ENCODE measurements around the gene MYL4.
"Not testable (repeated sequence)": the region's sequence is repeated elsewhere in the genome, so short reads cannot be mapped to it uniquely, and the experiment has no call there.

MYL4 gene

GRCh38 chr17:47192554-47192953, 16.6 kb upstream of the MYL4 start:
- no peak for DNase-seq (ENCODE audit: low read depth in 2 of 2, low spot score in 1 of 2)

GRCh38 chr17:47193931-47194511, 15.1 kb upstream of the MYL4 start:
- DNase-seq (ENCODE audit: low read depth in 2 of 2, low spot score in 1 of 2), result no peak

- DNase-seq (ENCODE audit: low read depth in 2 of 2, low spot score in 1 of 2), result no peak
These were observed 11.3 kb upstream of the MYL4 start for GRCh38 chr17:47197821-47198220.

- no peak for DNase-seq (ENCODE audit: low read depth in 2 of 2, low spot score in 1 of 2)
These were observed 9.4 kb upstream of the MYL4 start for GRCh38 chr17:47199627-47200324.

- no peak for DNase-seq (ENCODE audit: low read depth in 2 of 2, low spot score in 1 of 2)
These were observed 8.9 kb upstream of the MYL4 start for GRCh38 chr17:47200325-47200664.

- DNase-seq (ENCODE audit: low read depth in 2 of 2, low spot score in 1 of 2), result no peak
These were observed 8.0 kb upstream of the MYL4 start for GRCh38 chr17:47201166-47201565.

GRCh38 chr17:47203984-47204721, 5.0 kb upstream of the MYL4 start:
- DNase-seq (ENCODE audit: low read depth in 2 of 2, low spot score in 1 of 2), result peak in 1 of 2 donors; percentile 31

GRCh38 chr17:47204722-47205418, 4.3 kb upstream of the MYL4 start:
- no peak for DNase-seq (ENCODE audit: low read depth in 2 of 2, low spot score in 1 of 2)

- peak in 1 of 2 donors; percentile 29 for DNase-seq (ENCODE audit: low read depth in 2 of 2, low spot score in 1 of 2)
These were observed 3.7 kb upstream of the MYL4 start for GRCh38 chr17:47205419-47205963.

GRCh38 chr17:47207143-47208067, 1.7 kb upstream of the MYL4 start:
- no peak for DNase-seq (ENCODE audit: low read depth in 2 of 2, low spot score in 1 of 2)

- DNase-seq (ENCODE audit: low read depth in 2 of 2, low spot score in 1 of 2), result no peak
These were observed 351 bp downstream of the MYL4 start for GRCh38 chr17:47209499-47209898.

GRCh38 chr17:47210105-47210504, 957 bp downstream of the MYL4 start:
- no peak for DNase-seq (ENCODE audit: low read depth in 2 of 2, low spot score in 1 of 2)

- DNase-seq (ENCODE audit: low read depth in 2 of 2, low spot score in 1 of 2), result no peak
These were observed 1.6 kb downstream of the MYL4 start for GRCh38 chr17:47210779-47211178.

GRCh38 chr17:47212458-47212857, 3.3 kb downstream of the MYL4 start:
- DNase-seq (ENCODE audit: low read depth in 2 of 2, low spot score in 1 of 2), result no peak

- no peak for DNase-seq (ENCODE audit: low read depth in 2 of 2, low spot score in 1 of 2)
These were observed 4.4 kb downstream of the MYL4 start for GRCh38 chr17:47213540-47213939.

- DNase-seq (ENCODE audit: low read depth in 2 of 2, low spot score in 1 of 2), result no peak
These were observed 5.8 kb downstream of the MYL4 start for GRCh38 chr17:47214931-47215330.

GRCh38 chr17:47216821-47217220, 7.7 kb downstream of the MYL4 start:
- DNase-seq (ENCODE audit: low read depth in 2 of 2, low spot score in 1 of 2), result not testable (repeated sequence)

- not testable (repeated sequence) for DNase-seq (ENCODE audit: low read depth in 2 of 2, low spot score in 1 of 2)
These were observed 8.1 kb downstream of the MYL4 start for GRCh38 chr17:47217279-47217678.

GRCh38 chr17:47218896-47219430, 9.8 kb downstream of the MYL4 start:
- DNase-seq (ENCODE audit: low read depth in 2 of 2, low spot score in 1 of 2), result no peak
